Natural killer cell (primary cell): Measurements from ENCODE around the gene WDHD1. TPM values are rescaled to one million over a fixed set of nuclear protein-coding genes. Genes with fewer than 3 reads are reported as not detected.
"Not testable (repeated sequence)": the region's sequence is repeated elsewhere in the genome, so short reads cannot be mapped to it uniquely, and the experiment has no call there.

ENCODE experiments used
- ATAC-seq, 3 donors: fragments of 150-1000 bp in 2 of 3; fragments of 200-7000 bp in 1 of 3; cut with Tn5 transposase; 1 replicate in 1 of 3; 2 replicates in 2 of 3; pipeline ENCODE4 v1.10.0; 2021; ENCODE audit warnings: mild to moderate bottlenecking in 2 of 3, moderate library complexity in 2 of 3
- DNase-seq, 2 donors: peaks; one replicate each; pipeline versions ENCODE4 v3.0.0 to v3.0.0-alpha.2; 2013 to 2021; ENCODE audit warnings: mixed read lengths in 1 of 2
- H3K27ac ChIP-seq: one replicate; pipeline ENCODE4 v1.5.1; 2013; ENCODE audit warnings: mild to moderate bottlenecking, low read length
- H3K27me3 ChIP-seq: one replicate; pipeline ENCODE4 v1.6.1; 2013; ENCODE audit warnings: low read length; ENCODE audit not compliant: control insufficient read depth, insufficient read depth
- H3K36me3 ChIP-seq: one replicate; pipeline ENCODE4 v1.6.1; 2013; ENCODE audit warnings: low read length; ENCODE audit not compliant: control insufficient read depth, insufficient read depth
- H3K4me1 ChIP-seq: one replicate; pipeline ENCODE4 v1.6.1; 2013; ENCODE audit warnings: low read length; ENCODE audit not compliant: control insufficient read depth, insufficient read depth
- H3K4me3 ChIP-seq: one replicate; pipeline ENCODE4 v1.5.1; 2013; ENCODE audit warnings: low read length
- H3K9me3 ChIP-seq: one replicate; pipeline ENCODE4 v1.6.1; 2013; ENCODE audit warnings: low read length; ENCODE audit not compliant: control insufficient read depth, insufficient read depth
- H3K27ac Mint-ChIP-seq, 2 donors: one replicate each; pipeline ENCODE4 v1.8.0; 2022; ENCODE audit warnings: mild to moderate bottlenecking in 2 of 2, mixed read lengths in 2 of 2, moderate library complexity in 1 of 2
- H3K27me3 Mint-ChIP-seq, 2 donors: one replicate each; pipeline ENCODE4 v1.8.0; 2022; ENCODE audit warnings: low read depth in 2 of 2, mixed read lengths in 2 of 2
- H3K36me3 Mint-ChIP-seq: one replicate; pipeline ENCODE4 v1.8.0; 2022; ENCODE audit warnings: mixed read lengths
- H3K4me1 Mint-ChIP-seq, 2 donors: one replicate each; pipeline ENCODE4 v1.8.0; 2022; ENCODE audit warnings: mixed read lengths in 2 of 2
- H3K4me3 Mint-ChIP-seq: one replicate; pipeline ENCODE4 v1.8.0; 2022; ENCODE audit warnings: mild to moderate bottlenecking, moderate library complexity, mixed read lengths
- H3K9me3 Mint-ChIP-seq, 2 donors: one replicate each; pipeline ENCODE4 v1.8.0; 2022; ENCODE audit warnings: mixed read lengths in 2 of 2
- CTCF ChIP-seq: fragments of 200-600 bp; IDR thresholded peaks from one replicate; pipeline ENCODE4 v1.8.0; 2022; ENCODE audit warnings: antibody characterized with exemption
- WGBS: methylation state at CpG from one replicate; pipeline ENCODE4 v1.1.7; 2013; ENCODE audit warnings: missing lambda C conversion rate; ENCODE audit not compliant: insufficient coverage; 5-methylcytosine and 5-hydroxymethylcytosine counted together
- intact Hi-C: fragments of 100-400 bp; cut with micrococcal nuclease; formaldehyde crosslinking; loops from one replicate; pipeline ENCODE4 v1.14.2; 2022
- total RNA-seq, 4 donors: library from RNA; stranded (reverse); fragments of 120-200 nt in 1 of 4; gene quantifications; one replicate each; pipeline versions ENCODE4 v1.2.3 to v1.2.4, GENCODE V29; 2013 to 2022

WDHD1 gene
- total RNA-seq, 3 donors from 2014 or later (not counting 1 experiment from before 2014, with no cell fraction given): 4.5 to 5.4 (median 5.3) TPM

GRCh38 chr14:54975856-54976255 lies 51.0 kb downstream of the WDHD1 start:
- 47% methylated on average over 3 of the region's 3 CpGs for WGBS
- no peak overlapping the region for H3K4me3 ChIP-seq
- Mint-ChIP-seq H3K36me3 (no peaks in the 10 kb centered on the region), H3K27me3 (no peaks in the 10 kb centered on the region), H3K4me1 (peaks cover 6 to 7% of the 10 kb centered on the region in 2 donors), H3K9me3 (no peaks in the 10 kb centered on the region), H3K27ac (peak overlapping the region in 1 of 2 donors; percentile 36), H3K4me3 (no peak overlapping the region)
- DNase-seq: peak in 1 of 2 donors; percentile 13
- no peak for ATAC-seq
- H3K27me3 ChIP-seq: no peaks in the 10 kb centered on the region
- H3K4me1 ChIP-seq: peaks cover 5% of the 10 kb centered on the region
- intact Hi-C loops: no loop called here
- H3K9me3 ChIP-seq: no peaks in the 10 kb centered on the region
- H3K27ac ChIP-seq: no peak overlapping the region
- no peak for TF ChIP-seq CTCF
- no peaks in the 10 kb centered on the region for H3K36me3 ChIP-seq

GRCh38 chr14:54974788-54975414 lies 52.0 kb downstream of the WDHD1 start:
- ATAC-seq: no peak
- Histone ChIP-seq H3K27me3 (no peaks in the 10 kb centered on the region), H3K4me1 (peaks cover 5% of the 10 kb centered on the region), H3K9me3 (no peaks in the 10 kb centered on the region), H3K36me3 (no peaks in the 10 kb centered on the region), H3K4me3 (no peak overlapping the region), H3K27ac (no peak overlapping the region)
- Mint-ChIP-seq H3K4me3 (no peak overlapping the region), H3K36me3 (no peaks in the 10 kb centered on the region), H3K27ac (no peak overlapping the region), H3K27me3 (no peaks in the 10 kb centered on the region), H3K4me1 (peaks cover 6 to 7% of the 10 kb centered on the region in 2 donors), H3K9me3 (no peaks in the 10 kb centered on the region)
- no peak for TF ChIP-seq CTCF
- intact Hi-C loops: no loop called here
- 78% methylated on average over 4 of the region's 5 CpGs for WGBS
- DNase-seq: no peak

- Mint-ChIP-seq H3K4me3 (no peak overlapping the region), H3K27me3 (no peaks in the 10 kb centered on the region), H3K4me1 (no peaks in the 10 kb centered on the region), H3K9me3 (no peaks in the 10 kb centered on the region), H3K36me3 (no peaks in the 10 kb centered on the region), H3K27ac (no peak overlapping the region)
- intact Hi-C loops: no loop called here
- Histone ChIP-seq H3K36me3 (peaks cover under 1% of the 10 kb centered on the region), H3K4me1 (no peaks in the 10 kb centered on the region), H3K9me3 (no peaks in the 10 kb centered on the region), H3K4me3 (no peak overlapping the region), H3K27ac (no peak overlapping the region), H3K27me3 (no peaks in the 10 kb centered on the region)
- WGBS: 97% methylated on average over 4 of the region's 4 CpGs
- ATAC-seq (no peak), DNase-seq (no peak)
- no peak for TF ChIP-seq CTCF
Measured at GRCh38 chr14:54967496-54967895, 59.4 kb downstream of the WDHD1 start.

- Histone ChIP-seq H3K4me3 (no peak overlapping the region), H3K36me3 (no peaks in the 10 kb centered on the region), H3K27me3 (no peaks in the 10 kb centered on the region), H3K27ac (no peak overlapping the region), H3K9me3 (no peaks in the 10 kb centered on the region), H3K4me1 (no peaks in the 10 kb centered on the region)
- Mint-ChIP-seq H3K27ac (no peak overlapping the region), H3K9me3 (no peaks in the 10 kb centered on the region), H3K4me1 (peaks cover 0 to 4% of the 10 kb centered on the region in 2 donors), H3K27me3 (no peaks in the 10 kb centered on the region), H3K4me3 (no peak overlapping the region), H3K36me3 (no peaks in the 10 kb centered on the region)
- no peak for DNase-seq
- intact Hi-C loops: no loop called here
- no peak for ATAC-seq
- no peak for TF ChIP-seq CTCF
Measured at GRCh38 chr14:54955143-54955542, 71.8 kb downstream of the WDHD1 start.

- H3K4me1 ChIP-seq, H3K27ac Mint-ChIP-seq, H3K36me3 ChIP-seq, intact Hi-C loops, H3K4me3 Mint-ChIP-seq, H3K27me3 Mint-ChIP-seq, H3K9me3 Mint-ChIP-seq, H3K36me3 Mint-ChIP-seq, H3K9me3 ChIP-seq, ATAC-seq, H3K27me3 ChIP-seq, H3K27ac ChIP-seq, DNase-seq, H3K4me3 ChIP-seq, H3K4me1 Mint-ChIP-seq: not testable (repeated sequence)
- WGBS: 100% methylated on average over 2 of the region's 3 CpGs
Measured at GRCh38 chr14:54953609-54954008, 73.3 kb downstream of the WDHD1 start.
